Measurements from ENCODE around the gene CMPK1. TPM values are rescaled to one million over a fixed set of nuclear protein-coding genes. Genes with fewer than 3 reads are reported as not detected.

Gene CMPK1
- total RNA-seq, 1 experiment from 2014 or later: 119 TPM

DNA sequence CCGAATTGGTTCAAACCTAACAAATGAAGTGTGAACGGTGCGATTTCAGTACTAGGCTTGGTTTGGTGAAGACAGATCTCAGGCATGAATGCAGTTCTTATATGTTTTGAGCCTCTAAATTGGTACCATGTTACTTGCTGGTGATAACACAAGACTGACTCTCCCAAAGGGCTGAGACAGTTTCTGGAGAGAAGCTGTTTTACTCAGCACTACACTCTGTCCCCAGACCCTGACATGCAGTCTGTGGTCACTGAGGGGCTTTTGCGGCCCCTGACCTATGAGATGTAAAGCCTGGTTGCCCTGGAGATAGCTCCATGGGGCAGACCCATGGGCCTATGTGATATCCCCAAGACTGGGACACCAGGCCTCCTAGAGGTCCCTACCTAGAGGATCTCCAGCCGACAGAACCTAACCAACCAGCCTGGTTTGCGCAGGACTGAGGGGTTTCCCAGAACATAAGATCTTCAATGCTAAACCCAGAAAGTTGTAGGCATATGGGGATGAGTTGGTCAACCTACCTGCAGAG lies 63.1 kb downstream of the CMPK1 start:
- Histone ChIP-seq H3K79me2 (ENCODE audit: low read depth) (no peaks in the 10 kb centered on the region), H3K36me3 (ENCODE audit: low read depth) (no peaks in the 10 kb centered on the region), H4K20me1 (ENCODE audit: insufficient read depth) (no peaks in the 10 kb centered on the region), H3K27me3 (ENCODE audit: insufficient read depth, low read depth) (no peaks in the 10 kb centered on the region), H3K4me1 (replicated peaks; ENCODE audit: insufficient read depth) (peaks cover 9% of the 10 kb centered on the region; the same call in 1 of the 2 replicates), H3K9me3 (ENCODE audit: insufficient read depth, low read depth) (no peaks in the 10 kb centered on the region), H3K27ac (no peak overlapping the region), H3K4me2 (no peak overlapping the region), H3K4me3 (no peak overlapping the region), H3K9me2 (ENCODE audit: insufficient read depth) (no peaks in the 10 kb centered on the region), H2AFZ (no peak overlapping the region), H3F3A (ENCODE audit: insufficient read depth, low read depth) (no peaks in the 10 kb centered on the region)
- ChIA-PET CTCF (no interaction called here), POLR2A (ENCODE audit: unreplicated experiment) (no interaction called here)
- intact Hi-C loops (cut with micrococcal nuclease; ENCODE audit: unreplicated experiment): no loop called here
- no peak for TF ChIP-seq EZH2 (IDR thresholded peaks at IDR 0.05; ENCODE audit: low read depth)
- TF ChIP-seq, protein P1, sequence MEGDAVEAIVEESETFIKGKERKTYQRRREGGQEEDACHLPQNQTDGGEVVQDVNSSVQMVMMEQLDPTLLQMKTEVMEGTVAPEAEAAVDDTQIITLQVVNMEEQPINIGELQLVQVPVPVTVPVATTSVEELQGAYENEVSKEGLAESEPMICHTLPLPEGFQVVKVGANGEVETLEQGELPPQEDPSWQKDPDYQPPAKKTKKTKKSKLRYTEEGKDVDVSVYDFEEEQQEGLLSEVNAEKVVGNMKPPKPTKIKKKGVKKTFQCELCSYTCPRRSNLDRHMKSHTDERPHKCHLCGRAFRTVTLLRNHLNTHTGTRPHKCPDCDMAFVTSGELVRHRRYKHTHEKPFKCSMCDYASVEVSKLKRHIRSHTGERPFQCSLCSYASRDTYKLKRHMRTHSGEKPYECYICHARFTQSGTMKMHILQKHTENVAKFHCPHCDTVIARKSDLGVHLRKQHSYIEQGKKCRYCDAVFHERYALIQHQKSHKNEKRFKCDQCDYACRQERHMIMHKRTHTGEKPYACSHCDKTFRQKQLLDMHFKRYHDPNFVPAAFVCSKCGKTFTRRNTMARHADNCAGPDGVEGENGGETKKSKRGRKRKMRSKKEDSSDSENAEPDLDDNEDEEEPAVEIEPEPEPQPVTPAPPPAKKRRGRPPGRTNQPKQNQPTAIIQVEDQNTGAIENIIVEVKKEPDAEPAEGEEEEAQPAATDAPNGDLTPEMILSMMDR (conservative IDR thresholded peaks at IDR 0.05): no peak
- BruUV-seq (replicated peaks): no TSS peak
- no peak for DNase-seq

DNA sequence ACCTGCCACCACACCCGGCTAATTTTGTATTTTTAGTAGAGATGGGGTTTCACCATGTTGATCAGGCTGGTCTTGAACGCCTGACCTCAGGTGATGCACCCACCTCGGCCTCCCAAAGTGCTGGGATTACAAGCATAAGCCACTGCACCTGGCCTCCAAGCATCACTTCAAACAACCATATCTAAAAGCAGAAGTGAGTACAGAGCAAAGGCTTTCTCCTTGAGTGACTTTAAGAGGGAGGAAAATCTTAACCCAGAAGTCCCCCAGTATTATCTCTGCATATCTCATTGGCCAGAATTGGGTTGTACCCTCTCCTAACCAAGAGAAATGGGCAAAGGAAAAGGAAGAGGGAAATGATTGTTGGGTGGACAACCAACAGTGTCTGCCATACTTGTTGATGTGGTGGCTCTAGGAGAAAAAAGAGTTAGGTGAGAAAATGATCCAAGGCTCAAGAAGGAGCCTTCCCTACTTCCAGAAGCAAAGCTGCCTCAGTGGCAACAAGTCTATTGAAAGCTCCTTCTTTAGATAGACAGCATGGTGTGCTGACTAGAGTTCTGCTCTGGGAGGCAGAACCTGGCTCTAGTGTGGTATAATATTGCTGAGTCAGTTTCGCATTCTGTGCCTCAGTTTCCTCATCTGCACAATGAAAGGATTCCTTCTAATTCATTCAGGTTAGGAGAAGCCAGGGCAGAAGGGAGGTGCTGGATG lies 65.7 kb downstream of the CMPK1 start:
- no peak overlapping the region for H3K27ac ChIP-seq
- H3K4me3 ChIP-seq: no peak overlapping the region
- no peak for TF ChIP-seq EZH2 (IDR thresholded peaks at IDR 0.05; ENCODE audit: low read depth)
- TF ChIP-seq, protein P1 (conservative IDR thresholded peaks at IDR 0.05): no peak
- intact Hi-C loops (cut with micrococcal nuclease; ENCODE audit: unreplicated experiment): no loop called here
- DNase-seq: no peak
- no peaks in the 10 kb centered on the region for H3K27me3 ChIP-seq (ENCODE audit: insufficient read depth, low read depth)
- no peaks in the 10 kb centered on the region for H3F3A ChIP-seq (ENCODE audit: insufficient read depth, low read depth)
- ChIA-PET CTCF (no interaction called here), POLR2A (ENCODE audit: unreplicated experiment) (no interaction called here)
- no peaks in the 10 kb centered on the region for H3K9me2 ChIP-seq (ENCODE audit: insufficient read depth)
- H3K36me3 ChIP-seq (ENCODE audit: low read depth): no peaks in the 10 kb centered on the region
- no peak overlapping the region for H3K4me2 ChIP-seq
- no peaks in the 10 kb centered on the region for H3K9me3 ChIP-seq (ENCODE audit: insufficient read depth, low read depth)
- no peaks in the 10 kb centered on the region for H3K79me2 ChIP-seq (ENCODE audit: low read depth)
- no peaks in the 10 kb centered on the region for H3K4me1 ChIP-seq (replicated peaks; ENCODE audit: insufficient read depth)
- H4K20me1 ChIP-seq (ENCODE audit: insufficient read depth): no peaks in the 10 kb centered on the region
- H2AFZ ChIP-seq: no peak overlapping the region
- BruUV-seq (replicated peaks): no TSS peak

DNA sequence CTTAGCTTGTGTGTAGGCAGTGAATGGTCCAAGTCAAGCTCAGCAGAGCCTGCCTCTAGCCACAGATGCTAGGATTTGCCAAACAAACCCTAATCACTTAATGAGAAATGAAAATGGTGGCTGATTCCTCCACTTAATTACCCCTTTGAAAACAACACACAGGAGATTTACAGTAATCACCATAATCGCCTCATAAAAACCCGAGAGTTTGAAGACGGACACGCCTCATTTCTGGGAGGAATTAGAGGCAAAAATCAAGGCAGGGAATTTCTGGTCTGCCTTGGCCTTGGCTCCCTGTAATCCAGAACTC lies 66.2 kb downstream of the CMPK1 start:
- Histone ChIP-seq H3K27ac (no peak overlapping the region), H2AFZ (no peak overlapping the region), H3K4me3 (no peak overlapping the region), H3K4me2 (no peak overlapping the region), H3K36me3 (ENCODE audit: low read depth) (no peaks in the 10 kb centered on the region), H3F3A (ENCODE audit: insufficient read depth, low read depth) (no peaks in the 10 kb centered on the region), H3K4me1 (replicated peaks; ENCODE audit: insufficient read depth) (no peaks in the 10 kb centered on the region), H3K9me3 (ENCODE audit: insufficient read depth, low read depth) (no peaks in the 10 kb centered on the region), H3K9me2 (ENCODE audit: insufficient read depth) (no peaks in the 10 kb centered on the region), H4K20me1 (ENCODE audit: insufficient read depth) (no peaks in the 10 kb centered on the region), H3K79me2 (ENCODE audit: low read depth) (no peaks in the 10 kb centered on the region), H3K27me3 (ENCODE audit: insufficient read depth, low read depth) (no peaks in the 10 kb centered on the region)
- TF ChIP-seq EZH2 (IDR thresholded peaks at IDR 0.05; ENCODE audit: low read depth): no peak
- TF ChIP-seq, protein P1 (conservative IDR thresholded peaks at IDR 0.05): no peak
- ChIA-PET POLR2A (ENCODE audit: unreplicated experiment) (no interaction called here), CTCF (interaction anchor here (0.6 kb wide), 1 partner anchor 32 kb away, joined by 3 read pairs; no protein-coding TSS in a partner anchor)
- intact Hi-C loops (cut with micrococcal nuclease; ENCODE audit: unreplicated experiment): no loop called here
- no TSS peak for BruUV-seq (replicated peaks)
- no peak for DNase-seq

Data from PC-9 (cell line).